HG03457 (cell line): ENCODE measurements around the gene DIPK1A.

Experiments used
- ATAC-seq: cut with Tn5 transposase; IDR thresholded peaks from one replicate; pipeline ENCODE4 v1.9.1; 2021; ENCODE audit warnings: moderate number of reproducible peaks; ENCODE audit not compliant: unreplicated experiment

DIPK1A gene

GRCh38 chr1:92808381-92808780 is 152.9 kb downstream of the DIPK1A start:
- ATAC-seq = no peak

GRCh38 chr1:92805216-92805615 is 156.0 kb downstream of the DIPK1A start:
- ATAC-seq = no peak

DNA sequence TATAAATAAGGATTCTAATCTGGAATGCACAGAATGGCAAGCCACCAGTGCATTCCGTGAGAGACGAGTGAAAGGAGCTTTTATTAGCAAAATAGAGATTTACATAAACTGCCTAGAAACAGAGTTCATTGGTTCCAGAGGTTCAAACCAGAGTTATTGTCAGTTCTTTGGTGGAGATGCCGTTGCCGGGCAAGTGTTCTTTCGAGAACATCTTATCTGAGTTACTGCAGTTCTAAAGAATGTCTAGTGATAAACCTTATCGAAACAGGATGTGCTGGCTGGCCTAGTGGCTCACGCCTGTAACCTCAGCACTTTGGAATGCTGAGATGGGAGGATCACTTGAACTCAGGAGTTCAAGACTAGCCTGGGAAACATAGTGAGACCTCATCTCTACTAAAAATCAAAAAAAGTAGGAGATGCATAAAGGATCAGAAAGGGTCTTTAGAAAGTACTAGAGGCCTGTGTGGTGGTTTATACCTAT is 156.5 kb downstream of the DIPK1A start:
- no peak for ATAC-seq

DNA sequence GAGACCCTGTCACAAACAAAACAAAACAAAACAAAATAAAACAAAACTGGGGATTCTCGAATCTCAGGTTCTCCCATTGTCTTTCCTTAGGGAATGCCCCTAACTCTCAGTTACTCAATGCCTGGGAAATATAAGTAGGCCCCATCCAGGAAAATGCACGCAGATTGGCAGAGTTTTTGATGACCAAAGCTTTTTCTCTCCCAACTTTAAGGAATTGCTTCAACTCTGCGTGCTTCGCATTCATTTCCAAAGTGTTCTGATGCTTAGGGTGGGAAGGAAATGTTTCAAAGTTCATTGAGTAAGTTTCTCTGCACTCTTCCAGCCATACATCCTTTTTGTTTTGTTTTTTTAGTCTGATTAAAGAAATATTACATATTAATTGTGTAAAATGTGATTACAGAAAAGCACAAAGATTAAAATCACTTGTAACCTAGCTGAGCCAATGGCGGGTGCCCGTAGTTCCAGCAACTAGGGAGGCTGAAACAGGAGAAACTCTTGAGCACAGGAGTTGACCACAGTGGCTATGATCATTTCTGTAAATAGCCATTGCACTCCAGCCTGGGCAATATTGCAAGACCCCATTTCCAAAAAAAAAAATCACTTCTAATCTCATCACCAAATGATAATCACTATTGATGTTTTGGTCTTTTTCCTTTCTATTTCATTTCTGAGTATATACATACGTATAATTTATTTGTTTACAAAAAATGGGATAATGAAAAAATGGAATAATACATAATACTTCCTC is 157.9 kb downstream of the DIPK1A start:
- no peak for ATAC-seq

GRCh38 chr1:92797961-92798360 is 163.3 kb downstream of the DIPK1A start:
- no peak for ATAC-seq

DNA sequence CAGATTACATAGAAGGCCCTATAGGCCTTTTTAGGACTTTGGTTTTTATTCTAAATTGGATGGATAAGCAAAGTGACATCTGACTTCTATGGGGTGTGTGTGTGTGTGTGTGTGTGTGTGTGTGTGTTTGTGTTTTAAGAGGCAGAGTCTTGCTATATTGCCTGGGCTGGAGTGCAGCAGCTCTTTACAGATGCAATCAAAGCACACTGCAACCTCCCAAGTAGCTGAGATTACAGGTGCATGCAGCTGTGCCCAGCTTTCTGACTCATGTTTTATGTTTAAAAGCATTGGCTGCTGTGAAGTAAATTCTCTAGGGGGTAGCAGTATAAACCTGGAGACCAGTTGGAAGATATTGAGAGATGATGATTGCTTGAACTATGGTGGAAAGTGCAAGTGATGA is 164.0 kb downstream of the DIPK1A start:
- ATAC-seq = no peak

DNA sequence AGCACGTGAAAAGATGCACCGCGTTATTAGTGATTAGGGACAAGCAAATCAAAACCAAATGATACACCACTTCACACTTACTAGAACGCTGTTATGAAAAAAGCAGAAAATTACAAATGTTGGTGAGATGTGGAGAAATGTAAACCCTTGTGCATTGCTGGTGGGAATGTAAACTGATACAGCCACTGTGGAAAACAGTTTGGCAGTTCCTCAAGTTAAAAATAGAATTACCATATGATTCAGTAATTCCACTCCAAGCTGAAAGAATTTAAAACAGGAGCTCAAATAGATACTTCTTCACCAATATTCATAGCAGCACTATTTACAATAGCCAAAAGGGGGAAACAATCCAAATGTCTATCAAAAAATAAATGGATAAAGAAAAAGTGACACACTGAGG is 166.1 kb downstream of the DIPK1A start:
- no peak for ATAC-seq

DNA sequence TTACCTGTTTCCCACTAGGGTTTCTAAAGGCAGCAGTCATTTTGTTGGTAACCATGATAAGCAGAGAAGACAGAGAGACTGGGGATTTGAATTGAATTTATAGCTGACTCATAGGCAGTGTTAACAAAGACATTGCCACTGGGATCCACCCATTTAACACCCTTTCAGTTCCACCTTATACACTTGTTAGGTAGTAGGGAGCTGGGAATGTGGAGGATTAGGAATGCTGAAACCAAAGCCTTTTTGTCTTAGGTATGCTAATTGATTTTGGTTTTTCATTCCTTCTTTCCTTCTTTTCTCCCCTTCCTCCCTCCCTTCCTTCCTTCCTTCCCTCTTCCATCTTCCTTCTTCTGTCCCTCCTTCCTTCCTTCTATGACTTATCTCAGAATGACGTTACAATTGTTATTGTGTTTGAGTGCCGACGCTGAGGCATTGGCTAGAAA is 168.9 kb downstream of the DIPK1A start:
- no peak for ATAC-seq
